NB4 (cell line): ENCODE measurements around the gene SALL2.

ENCODE experiments used
- CTCF ChIP-seq: IDR thresholded peaks from one replicate; pipeline ENCODE4 v1.5.1; 2012; ENCODE audit warnings: low read depth, low read length
- POLR2A ChIP-seq: IDR thresholded peaks from 2 replicates; pipeline ENCODE4 v1.6.1; 2011; ENCODE audit warnings: mild to moderate bottlenecking; ENCODE audit not compliant: insufficient read length; ENCODE audit errors: extremely low read depth

- TF ChIP-seq CTCF (no peak), POLR2A (no peak)
Measured at GRCh38 chr14:21528381-21529348, 2.5 kb upstream of the SALL2 start.
